Sigmoid colon (tissue), 4 donors: ENCODE data around the gene TEDC1.

Source experiments
- CTCF ChIP-seq, 4 experiments: fragments of 450-650 bp in 3 of 4; fragments of 200-600 bp in 1 of 4; IDR thresholded peaks; one replicate each; pipeline ENCODE4 v1.5.1; 2016 to 2019; ENCODE audit warnings: antibody characterized with exemption in 4 of 4, mild to moderate bottlenecking in 3 of 4, moderate library complexity in 2 of 4
- EP300 ChIP-seq, 4 donors: sonication (generic); formaldehyde crosslinking; IDR thresholded peaks; one replicate each; pipeline ENCODE4 v1.6.1; 2017; ENCODE audit warnings: antibody characterized with exemption in 4 of 4
- POLR2A ChIP-seq, 2 donors: fragments of 450-650 bp; IDR thresholded peaks; one replicate each; pipeline ENCODE4 v1.6.1; 2016; ENCODE audit warnings: antibody characterized with exemption in 2 of 2, mild to moderate bottlenecking in 2 of 2, moderate library complexity in 2 of 2

GRCh38 chr14:105479431-105480158 is 11.5 kb upstream of the TEDC1 start:
- TF ChIP-seq POLR2A (IDR thresholded peaks at IDR 0.05) = no peak
- no peak for TF ChIP-seq CTCF (IDR thresholded peaks at IDR 0.05)
- no peak for TF ChIP-seq EP300 (IDR thresholded peaks at IDR 0.05)
